SK-N-SH treated with all-trans-retinoic acid at 6 μM for 48 hours (cell line): ENCODE data around the gene FEV.

Source experiments
- ARNTL ChIP-seq: fragments of 450-650 bp; formaldehyde crosslinking; IDR thresholded peaks from 2 replicates; pipeline ENCODE4 v1.5.0; 2020; ENCODE audit warnings: low read depth, mild to moderate bottlenecking, moderate library complexity, borderline replicate concordance
- ESRRG ChIP-seq: fragments of 250-450 bp; sonication (Bioruptor Pico); IDR thresholded peaks from 2 replicates; pipeline ENCODE4 v1.6.1; 2021; ENCODE audit warnings: mild to moderate bottlenecking
- GLIS3 ChIP-seq: fragments of 250-450 bp; sonication (Bioruptor Pico); IDR thresholded peaks from 2 replicates; pipeline ENCODE4 v1.5.0; 2020; ENCODE audit warnings: mild to moderate bottlenecking, moderate library complexity
- PPARA ChIP-seq: fragments of 250-450 bp; sonication (Bioruptor Pico); IDR thresholded peaks from 2 replicates; pipeline ENCODE4 v1.5.0; 2020; ENCODE audit warnings: mild to moderate bottlenecking, borderline replicate concordance
- RARB ChIP-seq: fragments of 250-450 bp; sonication (Bioruptor Pico); IDR thresholded peaks from 2 replicates; pipeline ENCODE4 v1.8.0; 2021; ENCODE audit warnings: mild to moderate bottlenecking, moderate library complexity
- TCF4 ChIP-seq: fragments of 250-450 bp; sonication (Bioruptor Pico); IDR thresholded peaks from 2 replicates; pipeline ENCODE4 v1.8.0; 2021; ENCODE audit warnings: mild to moderate bottlenecking, moderate library complexity, borderline replicate concordance
- ZFP3 ChIP-seq: fragments of 250-450 bp; sonication (Bioruptor Pico); IDR thresholded peaks from 2 replicates; pipeline ENCODE4 v1.5.0; 2020; ENCODE audit warnings: mild to moderate bottlenecking, moderate library complexity
- TF ChIP-seq, protein P1 (sequence below): fragments of 250-450 bp; sonication (Bioruptor Pico); IDR thresholded peaks from 2 replicates; pipeline ENCODE4 v1.8.0; 2021; ENCODE audit warnings: low read depth, mild to moderate bottlenecking, moderate library complexity, borderline replicate concordance
- TF ChIP-seq, protein P2 (sequence below): fragments of 250-450 bp; sonication (Bioruptor Pico); IDR thresholded peaks from 2 replicates; pipeline ENCODE4 v1.5.1; 2020; ENCODE audit warnings: low read depth, mild to moderate bottlenecking, moderate library complexity

DNA sequence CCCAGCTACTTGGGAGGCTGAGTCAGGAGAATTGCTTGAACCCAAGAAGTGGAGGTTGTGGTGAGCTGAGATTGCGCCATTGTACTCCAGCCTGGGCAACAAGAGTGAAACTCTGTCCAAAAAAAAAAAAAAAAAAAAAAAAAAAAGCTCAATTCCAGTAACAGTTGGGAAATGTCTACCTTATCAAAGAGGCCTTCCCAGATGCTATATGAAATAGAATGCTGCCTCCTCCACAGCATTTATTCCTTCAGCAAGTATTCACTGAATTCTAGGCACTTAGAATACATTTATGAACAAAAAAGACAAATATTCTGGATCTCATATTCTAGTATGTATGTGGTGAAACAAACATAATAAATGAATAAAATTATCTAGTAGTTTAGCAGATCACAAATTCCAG lies 38.4 kb downstream of the FEV start:
- TF ChIP-seq TCF4 (CRISPR knock-in tag): no peak
- no peak for TF ChIP-seq GLIS3 (CRISPR knock-in tag)
- no peak for TF ChIP-seq PPARA
- TF ChIP-seq ESRRG: no peak
- TF ChIP-seq RARB (CRISPR knock-in tag): no peak
- TF ChIP-seq ARNTL (CRISPR knock-in tag): no peak
- TF ChIP-seq, protein P1, sequence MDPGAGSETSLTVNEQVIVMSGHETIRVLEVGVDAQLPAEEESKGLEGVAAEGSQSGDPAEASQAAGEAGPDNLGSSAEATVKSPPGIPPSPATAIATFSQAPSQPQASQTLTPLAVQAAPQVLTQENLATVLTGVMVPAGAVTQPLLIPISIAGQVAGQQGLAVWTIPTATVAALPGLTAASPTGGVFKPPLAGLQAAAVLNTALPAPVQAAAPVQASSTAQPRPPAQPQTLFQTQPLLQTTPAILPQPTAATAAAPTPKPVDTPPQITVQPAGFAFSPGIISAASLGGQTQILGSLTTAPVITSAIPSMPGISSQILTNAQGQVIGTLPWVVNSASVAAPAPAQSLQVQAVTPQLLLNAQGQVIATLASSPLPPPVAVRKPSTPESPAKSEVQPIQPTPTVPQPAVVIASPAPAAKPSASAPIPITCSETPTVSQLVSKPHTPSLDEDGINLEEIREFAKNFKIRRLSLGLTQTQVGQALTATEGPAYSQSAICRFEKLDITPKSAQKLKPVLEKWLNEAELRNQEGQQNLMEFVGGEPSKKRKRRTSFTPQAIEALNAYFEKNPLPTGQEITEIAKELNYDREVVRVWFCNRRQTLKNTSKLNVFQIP: no peak
- TF ChIP-seq, protein P2, sequence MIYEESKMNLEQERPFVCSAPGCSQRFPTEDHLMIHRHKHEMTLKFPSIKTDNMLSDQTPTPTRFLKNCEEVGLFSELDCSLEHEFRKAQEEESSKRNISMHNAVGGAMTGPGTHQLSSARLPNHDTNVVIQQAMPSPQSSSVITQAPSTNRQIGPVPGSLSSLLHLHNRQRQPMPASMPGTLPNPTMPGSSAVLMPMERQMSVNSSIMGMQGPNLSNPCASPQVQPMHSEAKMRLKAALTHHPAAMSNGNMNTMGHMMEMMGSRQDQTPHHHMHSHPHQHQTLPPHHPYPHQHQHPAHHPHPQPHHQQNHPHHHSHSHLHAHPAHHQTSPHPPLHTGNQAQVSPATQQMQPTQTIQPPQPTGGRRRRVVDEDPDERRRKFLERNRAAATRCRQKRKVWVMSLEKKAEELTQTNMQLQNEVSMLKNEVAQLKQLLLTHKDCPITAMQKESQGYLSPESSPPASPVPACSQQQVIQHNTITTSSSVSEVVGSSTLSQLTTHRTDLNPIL (CRISPR knock-in tag): no peak
- no peak for TF ChIP-seq ZFP3 (CRISPR knock-in tag)
